ENCODE data around the gene AADACL2.

DNA sequence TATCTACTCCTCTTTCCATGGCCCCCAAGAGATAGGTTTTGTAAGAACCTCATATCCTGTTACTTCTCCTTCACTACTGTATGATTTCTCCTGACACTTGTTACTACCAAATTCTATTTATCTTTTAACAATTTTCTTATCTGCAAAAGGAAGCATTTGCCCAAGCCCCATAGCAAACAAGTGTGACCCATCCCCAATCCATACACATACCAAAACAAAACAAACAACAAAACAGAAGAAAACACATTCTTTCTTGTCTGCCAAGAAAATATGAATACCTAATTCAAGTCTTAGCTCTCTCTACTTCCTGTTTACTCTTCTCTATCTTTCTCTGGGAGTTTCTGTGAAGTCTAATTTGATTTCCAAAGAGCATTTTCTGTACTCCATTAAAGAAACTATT lies 41.2 kb downstream of the AADACL2 start:
- TF ChIP-seq, protein P1, sequence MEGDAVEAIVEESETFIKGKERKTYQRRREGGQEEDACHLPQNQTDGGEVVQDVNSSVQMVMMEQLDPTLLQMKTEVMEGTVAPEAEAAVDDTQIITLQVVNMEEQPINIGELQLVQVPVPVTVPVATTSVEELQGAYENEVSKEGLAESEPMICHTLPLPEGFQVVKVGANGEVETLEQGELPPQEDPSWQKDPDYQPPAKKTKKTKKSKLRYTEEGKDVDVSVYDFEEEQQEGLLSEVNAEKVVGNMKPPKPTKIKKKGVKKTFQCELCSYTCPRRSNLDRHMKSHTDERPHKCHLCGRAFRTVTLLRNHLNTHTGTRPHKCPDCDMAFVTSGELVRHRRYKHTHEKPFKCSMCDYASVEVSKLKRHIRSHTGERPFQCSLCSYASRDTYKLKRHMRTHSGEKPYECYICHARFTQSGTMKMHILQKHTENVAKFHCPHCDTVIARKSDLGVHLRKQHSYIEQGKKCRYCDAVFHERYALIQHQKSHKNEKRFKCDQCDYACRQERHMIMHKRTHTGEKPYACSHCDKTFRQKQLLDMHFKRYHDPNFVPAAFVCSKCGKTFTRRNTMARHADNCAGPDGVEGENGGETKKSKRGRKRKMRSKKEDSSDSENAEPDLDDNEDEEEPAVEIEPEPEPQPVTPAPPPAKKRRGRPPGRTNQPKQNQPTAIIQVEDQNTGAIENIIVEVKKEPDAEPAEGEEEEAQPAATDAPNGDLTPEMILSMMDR (IDR thresholded peaks at IDR 0.05) = no peak
- TF ChIP-seq POLR2AphosphoS5 (IDR thresholded peaks at IDR 0.05) (no peak), POLR2A (IDR thresholded peaks at IDR 0.05) (no peak)

Measured in transverse colon (tissue), 4 donors.